Measurements from ENCODE around the gene CLDN6. TPM values are rescaled to one million over a fixed set of nuclear protein-coding genes. Genes with fewer than 3 reads are reported as not detected.

The CLDN6 gene
- total and polyA plus RNA-seq, 9 of the 15 experiments (the other 6 are each of a cell fraction or from before 2014, with no cell fraction given): 0.22 to 0.75 (median 0.38) TPM; not detected in 3

GRCh38 chr16:3003582-3004270, 14.3 kb downstream of the CLDN6 start (continued):
- TF ChIP-seq USF1 (CRISPR knock-in tag; IDR thresholded peaks at IDR 0.05) (peak; percentile 76), HNRNPLL (IDR thresholded peaks at IDR 0.05; ENCODE audit: low read depth, low read length, poor library complexity, severe bottlenecking) (no peak), MYNN (IDR thresholded peaks at IDR 0.05) (no peak), MYNN (CRISPR knock-in tag; IDR thresholded peaks at IDR 0.05) (no peak), FOXA3 (CRISPR knock-in tag; conservative IDR thresholded peaks at IDR 0.05 in 1 of 2, IDR thresholded peaks at IDR 0.05 in 1 of 2) (no peak), NFE2L1 (tag; IDR thresholded peaks at IDR 0.05; ENCODE audit: borderline replicate concordance, low read depth) (no peak), ZMIZ1 (IDR thresholded peaks at IDR 0.05; ENCODE audit: low read depth in 2 of 2, low read length in 2 of 2) (no peak; a peak in 1 of 4 replicates), MTA1 (IDR thresholded peaks at IDR 0.05; ENCODE audit: borderline replicate concordance) (no peak), ZNF589 (CRISPR knock-in tag; IDR thresholded peaks at IDR 0.05; ENCODE audit: low read depth) (no peak), NR1H2 (CRISPR knock-in tag; IDR thresholded peaks at IDR 0.05) (no peak), MAFG (tag; conservative IDR thresholded peaks at IDR 0.05) (no peak), NBN (IDR thresholded peaks at IDR 0.05; ENCODE audit: low read depth) (peak; percentile 74), EP300 (IDR thresholded peaks at IDR 0.05; ENCODE audit: low read length) (peak; percentile 18; the same call in 1 of the 2 replicates), LEF1 (IDR thresholded peaks at IDR 0.05) (no peak), ZNF12 (CRISPR knock-in tag; IDR thresholded peaks at IDR 0.05) (no peak), RUNX1 (IDR thresholded peaks at IDR 0.05; ENCODE audit: low read depth) (no peak), TRIM25 (IDR thresholded peaks at IDR 0.05; ENCODE audit: borderline replicate concordance) (no peak), FOXO4 (CRISPR knock-in tag; IDR thresholded peaks at IDR 0.05) (no peak), SAP30 (IDR thresholded peaks at IDR 0.05; ENCODE audit: borderline replicate concordance, insufficient read depth, low read depth, low read length, poor library complexity, severe bottlenecking) (no peak), EP400 (IDR thresholded peaks at IDR 0.05) (no peak; the same call in 1 of the 2 replicates), ZNF184 (CRISPR knock-in tag; IDR thresholded peaks at IDR 0.05) (no peak), STAT5A (IDR thresholded peaks at IDR 0.05; ENCODE audit: borderline replicate concordance, low read length) (no peak)

Data from K562 (cell line).